ENCODE data around the gene CCL1.
"Not testable (repeated sequence)": the region's sequence is repeated elsewhere in the genome, so short reads cannot be mapped to it uniquely, and the experiment has no call there.

The CCL1 gene

DNA sequence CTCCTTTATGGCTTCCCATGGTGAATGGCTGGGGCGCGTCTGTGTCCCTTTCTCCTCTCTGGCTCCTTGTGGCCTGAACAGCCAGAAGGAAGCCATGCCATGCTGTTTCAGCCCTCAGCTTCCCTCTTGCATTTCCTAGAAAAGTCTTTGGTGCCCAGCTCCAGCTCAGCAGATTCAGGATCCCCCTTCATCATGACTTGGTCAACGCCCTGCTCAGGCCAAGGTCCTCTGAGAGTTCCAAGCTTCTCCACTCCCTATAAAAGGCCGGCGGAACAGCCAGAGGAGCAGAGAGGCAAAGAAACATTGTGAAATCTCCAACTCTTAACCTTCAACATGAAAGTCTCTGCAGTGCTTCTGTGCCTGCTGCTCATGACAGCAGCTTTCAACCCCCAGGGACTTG lies 6.8 kb downstream of the CCL1 start, which contains the start of gene CCL13:
Gene CCL13 (plus strand): TSS at position 287 of the 400 bp plus-strand sequence. CDS start 47 bp downstream, at position 334.
- no peak for DNase-seq

DNA sequence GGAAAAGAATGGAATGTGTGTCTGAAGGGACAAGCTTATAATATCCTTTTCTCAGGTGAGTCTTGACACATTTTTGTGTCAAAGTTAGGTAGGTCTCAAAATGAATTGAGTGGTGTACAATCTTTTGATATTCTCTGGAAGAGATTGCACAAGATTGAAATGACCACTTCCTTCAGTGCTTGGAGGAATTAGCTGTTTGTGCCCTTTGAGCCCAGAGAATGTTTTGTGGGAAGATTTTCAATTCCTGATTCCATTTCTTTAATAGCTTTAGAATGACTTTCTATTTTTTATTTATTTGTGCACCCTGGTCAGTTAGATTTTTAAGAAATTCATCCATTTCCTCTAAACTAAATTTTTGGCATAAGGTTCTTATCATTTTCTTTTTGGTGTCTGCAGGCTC lies 8.4 kb downstream of the CCL1 start:
- DNase-seq, result no peak

DNA sequence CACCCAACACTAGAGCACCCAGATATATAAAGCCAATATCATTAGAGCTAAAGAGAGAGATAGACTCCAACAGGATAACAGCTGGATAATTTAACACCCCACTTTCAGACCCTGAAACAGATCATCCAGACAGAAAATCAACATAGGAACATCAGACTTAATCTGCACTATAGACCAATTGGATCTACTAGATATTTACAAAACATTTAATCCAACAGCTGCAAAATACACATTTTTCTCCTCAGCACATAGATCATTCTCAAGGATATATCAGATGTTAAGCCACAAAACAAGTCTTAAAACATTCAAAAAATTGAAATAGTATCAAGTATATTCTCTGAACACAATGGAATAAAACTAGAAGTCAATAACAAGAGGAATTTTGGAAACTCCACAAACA lies 10.8 kb downstream of the CCL1 start:
- DNase-seq, result no peak

DNA sequence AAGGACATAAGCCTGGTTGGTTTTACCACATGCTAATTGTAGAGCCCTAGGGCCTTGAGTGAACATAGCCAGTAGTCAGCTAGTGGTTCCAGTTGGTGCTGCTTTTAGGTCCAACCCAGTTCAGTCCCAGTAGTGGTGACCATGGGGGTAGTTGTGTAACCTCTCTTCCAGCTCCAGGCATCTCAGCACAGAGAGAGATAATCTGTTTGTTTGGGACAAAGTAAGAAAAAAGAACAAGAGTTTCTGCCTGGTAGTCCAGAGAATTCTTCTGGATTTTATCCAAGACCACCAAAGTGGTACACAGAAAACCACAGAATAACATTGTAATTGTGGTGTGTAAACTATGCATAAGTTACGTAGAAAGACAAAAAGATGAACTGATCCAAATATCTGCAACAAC lies 11.9 kb downstream of the CCL1 start:
- DNase-seq, result no peak

DNA sequence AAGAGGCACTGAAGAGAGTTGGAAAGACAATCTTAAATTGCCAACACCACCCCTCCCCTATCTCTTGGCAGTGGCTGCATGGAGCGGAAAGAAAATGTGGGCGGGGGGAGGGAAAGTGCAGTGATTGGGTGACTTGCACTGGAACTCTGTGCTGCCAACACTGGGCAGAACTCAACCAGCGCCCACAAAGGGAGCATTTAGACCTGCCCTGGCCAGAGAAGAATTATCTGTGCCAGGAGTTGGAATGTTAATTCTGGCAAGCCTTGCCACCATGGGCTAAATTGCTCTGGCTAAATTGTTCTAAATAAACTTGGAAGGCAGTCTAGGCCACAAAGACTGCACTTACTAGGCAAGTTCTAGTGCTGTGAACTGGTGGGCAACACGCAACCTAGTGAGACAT lies 13.3 kb downstream of the CCL1 start:
- no peak for DNase-seq

DNA sequence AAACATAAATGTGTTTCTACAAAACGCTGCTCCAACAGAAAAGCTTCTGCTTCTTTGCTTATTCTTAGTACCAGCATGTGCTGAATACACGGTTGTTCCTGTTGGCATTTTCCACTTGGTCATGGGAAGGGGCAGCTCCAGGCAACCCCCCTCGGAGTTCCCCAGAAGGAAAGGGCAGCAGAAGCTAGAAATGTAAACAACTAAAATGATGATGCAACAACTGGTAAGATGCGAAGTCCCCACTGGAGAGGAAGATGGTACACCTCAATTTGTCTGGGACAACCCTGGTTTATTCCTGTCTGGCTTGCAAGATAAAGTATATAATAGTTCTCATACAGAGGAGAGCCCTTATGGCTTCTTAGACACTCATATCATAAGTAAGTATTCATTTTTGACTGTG lies 16.0 kb downstream of the CCL1 start:
- DNase-seq, result no peak

DNA sequence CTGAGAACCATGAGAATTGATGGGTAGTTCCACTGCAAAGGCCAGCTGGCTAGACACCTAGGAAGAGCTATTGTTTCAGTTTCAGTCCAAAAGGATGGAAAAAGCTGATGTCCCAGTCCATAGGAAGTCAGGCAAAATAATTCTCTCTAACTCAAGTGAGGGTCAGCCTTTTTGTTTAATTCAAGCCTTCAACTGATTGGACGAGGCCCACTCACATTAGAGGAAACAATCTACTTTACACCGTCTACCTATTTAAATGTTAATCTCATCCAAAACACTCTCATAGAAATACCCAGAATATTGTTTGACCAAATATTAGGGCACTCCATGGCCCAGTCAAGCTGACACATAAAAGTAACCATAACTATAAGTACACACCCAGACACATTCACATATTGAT lies 21.1 kb downstream of the CCL1 start:
- DNase-seq, result no peak

DNA sequence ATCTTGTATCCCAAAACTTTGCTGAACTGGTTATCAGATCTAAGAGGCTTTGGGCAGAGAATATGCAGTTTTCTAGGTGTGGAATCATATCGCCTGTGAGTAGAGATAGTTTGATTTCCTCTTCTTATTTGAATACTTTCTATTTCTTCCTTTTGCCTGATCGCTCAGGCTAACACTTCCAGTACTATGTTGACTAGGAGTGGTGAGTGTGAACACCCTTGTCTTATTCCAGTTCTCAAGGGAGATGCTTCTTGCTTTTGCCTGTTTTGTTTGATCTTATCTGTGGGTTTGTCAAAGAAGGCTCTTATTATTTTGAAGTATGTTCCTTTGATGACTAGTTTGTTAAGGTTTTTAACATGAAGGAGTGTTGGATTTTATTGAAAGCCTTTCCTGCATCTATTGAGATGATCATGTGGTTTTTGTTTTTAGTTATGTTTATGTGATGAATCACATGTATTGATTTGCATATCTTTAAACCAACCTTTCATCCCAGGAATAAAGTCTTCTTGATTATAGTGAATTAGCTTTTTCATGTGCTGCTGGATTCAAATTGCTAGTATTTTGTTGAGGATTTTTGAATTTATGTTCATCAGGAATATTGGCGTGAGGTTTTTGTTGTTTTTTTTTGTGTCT lies 23.8 kb downstream of the CCL1 start:
- DNase-seq, result no peak

DNA sequence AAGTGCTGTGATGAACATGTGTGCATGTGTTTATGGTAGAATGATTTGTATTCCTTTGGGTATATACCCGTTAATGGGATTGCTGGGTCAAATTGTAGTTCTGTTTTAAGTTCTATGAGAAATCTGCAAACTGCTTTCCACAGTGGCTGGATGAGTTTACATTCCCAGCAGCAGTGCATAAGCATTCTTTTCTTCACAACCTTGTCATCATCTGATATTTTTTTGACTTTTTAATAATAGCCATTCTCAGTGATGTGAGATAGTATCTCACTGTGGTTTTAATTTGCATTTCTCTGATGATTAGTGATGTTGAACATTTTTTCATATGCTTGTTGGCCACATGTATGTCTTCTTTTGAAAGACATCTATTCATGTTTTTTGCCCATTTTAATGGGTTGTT lies 25.3 kb downstream of the CCL1 start:
- DNase-seq, result no peak

DNA sequence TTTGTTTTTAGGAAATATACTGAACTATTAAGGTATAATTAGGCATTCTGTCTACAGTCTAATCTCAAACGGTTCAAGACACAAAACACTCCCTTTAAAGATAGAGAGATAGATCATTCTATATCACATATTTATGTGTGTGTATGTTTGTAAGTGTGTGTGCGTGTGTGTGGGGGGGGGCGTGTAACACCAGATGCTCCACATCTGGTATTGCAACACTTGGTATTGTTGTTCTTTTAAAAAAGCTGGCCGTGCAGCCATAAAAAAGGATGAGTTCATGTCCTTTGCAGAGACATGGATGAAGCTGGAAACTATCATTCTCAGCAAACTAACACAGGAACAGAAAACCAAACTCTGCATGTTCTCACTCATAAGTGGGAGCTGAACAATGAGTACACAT lies 35.5 kb downstream of the CCL1 start:
- not testable (repeated sequence) for DNase-seq

DNA sequence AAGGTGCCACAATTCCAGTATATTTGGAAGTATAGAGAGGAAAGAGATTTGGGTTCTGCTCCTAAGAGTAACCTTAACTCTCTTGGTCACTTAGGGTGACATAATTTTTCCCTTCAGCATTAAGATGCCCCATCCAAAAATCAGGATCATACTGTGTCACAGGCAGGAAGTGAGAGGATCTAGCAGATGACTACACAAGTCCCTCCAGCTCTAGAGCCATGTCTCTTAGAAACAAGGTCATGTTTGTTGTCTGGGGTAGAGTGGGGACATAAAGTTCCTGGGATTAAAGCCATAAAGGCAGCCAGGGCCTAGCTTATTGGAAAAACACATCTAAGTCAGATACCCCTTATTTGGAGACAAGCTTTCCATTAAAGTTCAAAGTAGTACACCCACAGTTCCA lies 41.1 kb downstream of the CCL1 start:
- no peak for DNase-seq

DNA sequence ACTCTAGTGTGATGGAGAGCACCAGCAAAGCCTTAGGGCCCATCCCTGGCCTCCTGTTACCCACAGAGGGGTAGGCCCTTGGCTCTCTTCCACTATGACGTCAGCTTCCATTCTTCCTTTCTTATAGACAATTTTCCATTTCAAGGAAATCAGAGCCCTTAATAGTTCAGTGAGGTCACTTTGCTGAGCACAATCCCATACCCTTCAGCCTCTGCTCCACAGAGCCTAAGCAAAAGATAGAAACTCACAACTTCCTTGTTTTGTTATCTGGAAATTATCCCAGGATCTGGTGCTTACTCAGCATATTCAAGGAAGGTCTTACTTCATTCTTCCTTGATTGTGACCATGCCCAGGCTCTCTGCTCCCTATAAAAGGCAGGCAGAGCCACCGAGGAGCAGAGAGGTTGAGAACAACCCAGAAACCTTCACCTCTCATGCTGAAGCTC lies 44.0 kb downstream of the CCL1 start, which contains the start of gene CCL8:
Gene CCL8 (plus strand): TSS at position 397 of the 445 bp plus-strand sequence. CDS start 67 bp downstream, outside the sequence.
- DNase-seq, result no peak

DNA sequence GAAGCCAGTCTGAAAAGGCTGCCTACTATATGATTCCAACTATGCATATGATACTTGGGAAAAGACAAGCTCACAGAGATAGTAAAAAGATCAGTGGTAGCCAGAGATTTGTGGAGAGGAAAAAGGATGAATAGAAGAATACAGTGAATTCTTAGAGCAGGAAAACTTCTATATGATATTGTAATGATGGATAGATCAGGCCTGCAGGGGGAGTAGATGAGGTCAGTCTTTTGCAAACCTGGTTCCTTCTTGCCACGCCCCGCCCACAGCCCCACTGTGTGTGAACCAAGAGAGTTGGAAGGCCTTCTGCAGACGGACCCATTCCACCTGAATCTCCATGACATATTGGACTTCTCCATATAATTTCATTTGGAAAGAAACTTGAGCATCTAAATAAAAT lies 44.6 kb downstream of the CCL1 start:
- no peak for DNase-seq

DNA sequence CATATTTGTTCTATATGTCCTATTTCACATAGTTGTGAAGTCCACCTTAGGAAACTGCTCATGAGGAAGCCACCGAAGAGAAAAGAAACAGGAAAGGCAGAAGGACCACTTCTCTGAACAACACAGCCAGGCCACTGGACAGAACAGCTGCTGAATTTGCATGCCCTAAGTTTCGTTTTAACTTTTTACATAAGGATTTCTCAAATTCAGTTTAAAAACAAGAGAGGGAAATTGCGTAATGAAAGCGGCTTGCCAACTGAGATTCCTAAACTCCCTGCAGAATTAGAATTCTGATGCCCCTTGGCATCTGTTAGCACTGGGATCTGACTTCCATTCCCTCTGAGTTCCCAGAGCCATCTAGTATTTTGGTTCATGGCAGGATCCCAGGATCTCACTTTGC lies 48.8 kb downstream of the CCL1 start:
- no peak for DNase-seq

DNA sequence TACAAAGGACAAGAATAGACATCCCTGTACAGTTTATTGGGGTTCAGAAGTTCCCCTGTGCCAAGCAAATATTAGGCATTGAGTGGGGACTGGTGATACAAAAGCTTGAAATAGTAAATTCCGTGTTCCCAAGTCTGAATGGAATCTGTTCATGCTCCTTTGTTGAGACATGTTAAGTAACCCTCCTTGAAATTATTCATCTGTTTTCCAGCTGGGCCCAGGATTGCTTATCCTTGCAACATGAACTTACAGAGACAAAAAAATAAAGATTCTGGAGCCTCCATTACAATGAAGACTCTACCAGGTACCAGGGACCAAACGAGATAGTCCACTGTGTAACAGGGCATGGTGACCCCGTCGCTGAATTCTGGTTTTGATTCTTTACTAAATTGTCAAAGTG lies 49.9 kb downstream of the CCL1 start:
- no peak for DNase-seq

DNA sequence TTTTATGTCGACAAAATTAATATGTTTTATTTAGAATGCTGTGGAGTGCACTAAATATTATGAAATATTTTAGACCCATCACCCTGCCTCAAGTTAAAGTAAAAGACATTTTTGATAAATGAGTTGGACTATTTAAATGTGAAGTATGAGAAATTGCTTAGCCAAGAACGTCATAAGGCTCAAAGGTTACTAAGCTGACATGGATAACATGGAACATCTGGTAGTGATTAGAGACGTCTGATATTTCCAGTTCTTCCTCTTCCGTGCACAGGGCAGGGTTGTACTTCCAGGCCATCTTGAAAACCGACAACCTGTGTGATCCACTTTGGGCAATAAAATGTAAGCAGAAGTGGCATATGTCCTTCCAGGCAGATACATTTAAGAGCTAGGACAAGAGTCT lies 51.0 kb downstream of the CCL1 start:
- no peak for DNase-seq

DNA sequence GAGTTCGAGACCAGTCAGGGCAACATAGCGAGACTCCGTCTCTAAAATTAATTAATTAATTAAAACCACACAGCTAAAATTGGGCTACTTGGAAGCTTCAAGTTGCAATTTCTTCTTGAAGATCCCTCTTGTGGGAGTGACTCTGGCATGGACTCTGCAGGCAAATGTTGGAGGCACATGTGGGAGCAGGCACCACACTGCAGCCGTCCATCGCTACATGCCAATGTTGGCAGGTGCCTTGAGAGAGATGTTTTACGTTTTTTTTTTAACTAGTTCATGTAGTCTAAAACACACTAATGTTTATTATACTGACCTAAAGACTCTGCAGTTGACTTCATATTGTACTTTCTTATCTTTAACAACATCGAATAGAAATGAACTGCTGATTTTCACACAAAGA lies 51.7 kb downstream of the CCL1 start:
- DNase-seq, result no peak

All from NCI-H774 (cell line).